SH-SY5Y (cell line): ENCODE results near the gene THSD4.

Experiments used
- GATA2 ChIP-seq: IDR thresholded peaks from 2 replicates; pipeline ENCODE4 v1.6.1; 2011; ENCODE audit warnings: mild to moderate bottlenecking, low read depth, low read length
- GATA3 ChIP-seq: IDR thresholded peaks from 2 replicates; pipeline ENCODE4 v1.6.1; 2011; ENCODE audit warnings: low read depth, mild to moderate bottlenecking, low read length, moderate library complexity

DNA sequence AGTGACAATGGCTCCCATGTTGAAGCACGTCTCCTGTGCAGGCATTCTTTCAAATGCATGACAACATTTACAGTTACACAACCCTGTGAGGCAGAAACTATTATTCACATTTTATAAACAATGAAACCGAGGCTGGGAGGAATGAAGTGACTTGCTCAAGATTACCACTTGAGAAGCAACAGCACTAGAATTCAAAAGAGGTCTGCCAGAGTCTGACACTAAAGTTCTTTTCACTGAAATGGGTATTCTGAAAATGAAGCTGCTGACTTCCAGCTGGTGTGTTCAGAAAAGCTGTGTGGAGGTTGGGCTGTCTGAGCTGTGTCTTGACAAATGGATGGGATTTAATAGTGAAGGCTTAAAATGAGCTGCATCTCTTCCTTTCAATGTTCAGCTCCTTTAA is 104.4 kb downstream of the THSD4 start:
- no peak for TF ChIP-seq GATA2
- TF ChIP-seq GATA3, result no peak
